CD14-positive monocyte (primary cell): ENCODE data around the gene LENG1. TPM values are rescaled to one million over a fixed set of nuclear protein-coding genes. Genes with fewer than 3 reads are reported as not detected.
A peak's percentile ranks its signal among the peaks of the same experiment; 100 is the strongest.

ENCODE experiments used
- DNase-seq, 3 donors: peaks; one replicate each; pipeline ENCODE4 v3.0.0-alpha.2; 2011 to 2022
- H2AFZ ChIP-seq: 2 replicates; pipeline ENCODE4 v1.6.0; 2012; ENCODE audit warnings: mild to moderate bottlenecking, low read depth, low read length, inconsistent platforms; ENCODE audit not compliant: insufficient read depth, poor library complexity, severe bottlenecking
- H3K27ac ChIP-seq, 2 donors: 1 replicate in 1 of 2; 2 replicates in 1 of 2; pipeline ENCODE4 v1.5.1; 2012 to 2013; ENCODE audit warnings: low read length in 2 of 2, control low read depth in 1 of 2, inconsistent platforms in 1 of 2, low read depth in 1 of 2, mild to moderate bottlenecking in 1 of 2
- H3K27me3 ChIP-seq, 2 donors: one replicate each; pipeline versions ENCODE4 v1.6.0 to v1.6.1; 2011 to 2013; ENCODE audit warnings: low read length in 2 of 2; ENCODE audit not compliant: control insufficient read depth in 2 of 2, insufficient read depth in 2 of 2
- H3K36me3 ChIP-seq, 2 donors: replicated peaks in 1 of 2; 1 replicate in 1 of 2; 2 replicates in 1 of 2; pipeline versions ENCODE4 v1.5.1 to v1.6.1; 2012 to 2013; ENCODE audit warnings: low read length in 2 of 2, control low read depth in 1 of 2, inconsistent platforms in 1 of 2, mild to moderate bottlenecking in 1 of 2; ENCODE audit not compliant: insufficient read depth in 2 of 2, control insufficient read depth in 1 of 2
- H3K4me1 ChIP-seq, 2 donors: 1 replicate in 1 of 2; 2 replicates in 1 of 2; pipeline versions ENCODE4 v1.5.1 to v1.6.1; 2012 to 2013; ENCODE audit warnings: low read length in 2 of 2, control low read depth in 1 of 2, inconsistent platforms in 1 of 2, mild to moderate bottlenecking in 1 of 2, moderate library complexity in 1 of 2; ENCODE audit not compliant: insufficient read depth in 2 of 2, control insufficient read depth in 1 of 2
- H3K4me2 ChIP-seq: replicated peaks from 2 replicates; pipeline ENCODE3; 2012; ENCODE audit warnings: low read length, moderate library complexity, mild to moderate bottlenecking; ENCODE audit not compliant: poor library complexity, severe bottlenecking; ENCODE audit errors: extremely low read depth
- H3K4me3 ChIP-seq, 3 experiments: fragments of 200-600 bp in 1 of 3; sonication (generic) in 1 of 3; replicated peaks in 1 of 3; 1 replicate in 2 of 3; 2 replicates in 1 of 3; pipeline ENCODE4 v1.5.1; 2011 to 2013; ENCODE audit warnings: low read length in 3 of 3, mild to moderate bottlenecking in 3 of 3, control low read depth in 2 of 3, low read depth in 2 of 3, inconsistent platforms in 1 of 3, moderate library complexity in 1 of 3
- H3K79me2 ChIP-seq: 2 replicates; pipeline ENCODE4 v1.6.0; 2012; ENCODE audit warnings: mild to moderate bottlenecking, control low read depth, inconsistent platforms, low read length, moderate library complexity; ENCODE audit not compliant: insufficient read depth
- H3K9ac ChIP-seq: 2 replicates; pipeline ENCODE4 v1.6.0; 2017; ENCODE audit warnings: low read length, mild to moderate bottlenecking; ENCODE audit not compliant: insufficient read depth, poor library complexity, severe bottlenecking
- H3K9me3 ChIP-seq, 2 donors: replicated peaks in 1 of 2; 1 replicate in 1 of 2; 2 replicates in 1 of 2; pipeline versions ENCODE4 v1.5.1 to v1.6.1; 2012 to 2013; ENCODE audit warnings: low read length in 2 of 2, control low read depth in 1 of 2; ENCODE audit not compliant: control insufficient read depth in 1 of 2, insufficient read depth in 1 of 2
- H4K20me1 ChIP-seq: 2 replicates; pipeline ENCODE4 v1.6.0; 2012; ENCODE audit warnings: mild to moderate bottlenecking, low read length, control low read depth, moderate library complexity; ENCODE audit not compliant: insufficient read depth
- H3K27ac Mint-ChIP-seq, 7 donors: one replicate each; pipeline ENCODE4 v1.8.0; 2020; ENCODE audit warnings: mild to moderate bottlenecking in 7 of 7, mixed read lengths in 7 of 7, moderate library complexity in 6 of 7, inconsistent platforms in 2 of 7
- H3K27me3 Mint-ChIP-seq, 3 donors: one replicate each; pipeline ENCODE4 v1.8.0; 2021 to 2022; ENCODE audit warnings: low read depth in 3 of 3, mild to moderate bottlenecking in 3 of 3, mixed read lengths in 3 of 3, moderate library complexity in 3 of 3, inconsistent platforms in 1 of 3
- H3K36me3 Mint-ChIP-seq, 2 donors: one replicate each; pipeline ENCODE4 v1.8.0; 2020; ENCODE audit warnings: mixed read lengths in 2 of 2, inconsistent platforms in 1 of 2, mild to moderate bottlenecking in 1 of 2
- H3K4me1 Mint-ChIP-seq: one replicate; pipeline ENCODE4 v1.8.0; 2020; ENCODE audit warnings: mild to moderate bottlenecking, mixed read lengths
- H3K4me3 Mint-ChIP-seq, 2 donors: one replicate each; pipeline ENCODE4 v1.8.0; 2020; ENCODE audit warnings: mild to moderate bottlenecking in 2 of 2, mixed read lengths in 2 of 2, moderate library complexity in 1 of 2
- H3K9me3 Mint-ChIP-seq, 7 donors: one replicate each; pipeline ENCODE4 v1.8.0; 2020 to 2022; ENCODE audit warnings: mixed read lengths in 7 of 7, mild to moderate bottlenecking in 6 of 7, moderate library complexity in 6 of 7, inconsistent platforms in 2 of 7
- WGBS: methylation state at CpG from one replicate; pipeline ENCODE4 v1.1.5; 2013; ENCODE audit warnings: missing lambda C conversion rate; ENCODE audit not compliant: insufficient coverage; 5-methylcytosine and 5-hydroxymethylcytosine counted together
- intact Hi-C, 2 donors: fragments of 100-400 bp; cut with micrococcal nuclease; formaldehyde crosslinking; loops; one replicate each; pipeline versions ENCODE4 v1.15.0 to v1.15.1; 2023
- polyA plus RNA-seq, 3 donors: library from polyadenylated mRNA; depleted of rRNA in 1 of 3; unstranded in 2 of 3; stranded (reverse) in 1 of 3; fragments of 300-500 nt in 2 of 3; fragments of >200 nt in 1 of 3; fragmentation: Illumina TruSeq in 2 of 3; gene quantifications; 1 replicate in 2 of 3; 2 replicates in 1 of 3; pipeline ENCODE4 v1.2.3, GENCODE V29; 2012 to 2021
- TF ChIP-seq, protein P1 (sequence below): fragments of 200-600 bp; IDR thresholded peaks from one replicate; pipeline ENCODE4 v1.8.0; 2022; ENCODE audit warnings: antibody characterized with exemption, mild to moderate bottlenecking

Gene LENG1
- polyA plus RNA-seq, 3 donors: 3.4 to 5.4 (median 4.2) TPM

DNA sequence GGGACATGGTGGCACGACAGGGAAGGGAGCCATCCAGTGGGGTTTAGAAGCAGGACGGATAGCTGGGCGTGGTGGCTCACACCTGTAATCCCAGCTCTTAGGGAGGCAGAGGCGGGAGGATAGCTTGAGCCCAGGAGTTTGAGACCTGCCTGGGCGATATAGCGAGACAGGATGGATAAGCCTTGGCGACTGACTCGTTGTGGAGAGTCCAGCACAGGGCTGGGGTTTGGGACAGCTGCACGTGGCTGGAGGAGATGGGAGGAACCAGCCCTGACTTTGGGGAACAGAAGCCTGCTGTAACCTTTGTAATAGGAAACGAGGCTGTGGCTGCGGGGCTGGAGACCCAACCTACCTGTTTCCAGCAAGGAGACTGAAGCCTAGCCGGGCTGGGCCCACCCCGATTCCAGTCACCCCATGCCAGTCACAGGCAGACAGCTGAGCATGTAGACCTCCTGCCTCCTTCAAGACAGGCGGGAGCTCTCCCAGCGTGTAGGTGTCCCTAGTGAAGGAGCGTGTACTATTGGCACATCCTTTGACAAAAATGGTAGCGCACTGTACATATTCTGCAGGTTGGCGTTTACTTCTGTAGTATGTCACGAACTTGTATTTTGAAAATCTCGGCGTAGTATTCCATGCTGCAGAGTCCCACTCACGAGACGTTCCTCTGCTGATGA is 8.0 kb downstream of the LENG1 start:
- no peak overlapping the region for H3K9ac ChIP-seq
- no peak overlapping the region for H3K4me3 ChIP-seq
- H3K27ac ChIP-seq: no peak overlapping the region
- H3K9me3 ChIP-seq: no peaks in the 10 kb centered on the region
- H3K4me1 ChIP-seq: no peaks in the 10 kb centered on the region
- H3K9me3 Mint-ChIP-seq: no peaks in the 10 kb centered on the region
- peaks cover 8% of the 10 kb centered on the region for H3K79me2 ChIP-seq
- TF ChIP-seq, protein P1, sequence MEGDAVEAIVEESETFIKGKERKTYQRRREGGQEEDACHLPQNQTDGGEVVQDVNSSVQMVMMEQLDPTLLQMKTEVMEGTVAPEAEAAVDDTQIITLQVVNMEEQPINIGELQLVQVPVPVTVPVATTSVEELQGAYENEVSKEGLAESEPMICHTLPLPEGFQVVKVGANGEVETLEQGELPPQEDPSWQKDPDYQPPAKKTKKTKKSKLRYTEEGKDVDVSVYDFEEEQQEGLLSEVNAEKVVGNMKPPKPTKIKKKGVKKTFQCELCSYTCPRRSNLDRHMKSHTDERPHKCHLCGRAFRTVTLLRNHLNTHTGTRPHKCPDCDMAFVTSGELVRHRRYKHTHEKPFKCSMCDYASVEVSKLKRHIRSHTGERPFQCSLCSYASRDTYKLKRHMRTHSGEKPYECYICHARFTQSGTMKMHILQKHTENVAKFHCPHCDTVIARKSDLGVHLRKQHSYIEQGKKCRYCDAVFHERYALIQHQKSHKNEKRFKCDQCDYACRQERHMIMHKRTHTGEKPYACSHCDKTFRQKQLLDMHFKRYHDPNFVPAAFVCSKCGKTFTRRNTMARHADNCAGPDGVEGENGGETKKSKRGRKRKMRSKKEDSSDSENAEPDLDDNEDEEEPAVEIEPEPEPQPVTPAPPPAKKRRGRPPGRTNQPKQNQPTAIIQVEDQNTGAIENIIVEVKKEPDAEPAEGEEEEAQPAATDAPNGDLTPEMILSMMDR: no peak
- H3K4me1 Mint-ChIP-seq: no peaks in the 10 kb centered on the region
- no peak overlapping the region for H2AFZ ChIP-seq
- peaks cover 82% of the 10 kb centered on the region for H4K20me1 ChIP-seq
- no peak for DNase-seq
- H3K36me3 Mint-ChIP-seq: peaks cover 81 to 94% of the 10 kb centered on the region in 2 donors
- no peak overlapping the region for H3K4me3 Mint-ChIP-seq
- H3K4me2 ChIP-seq: no peak overlapping the region
- H3K27ac Mint-ChIP-seq: peak overlapping the region in 4 of 7 donors; percentile 11 to 64 (median 23)
- H3K27me3 Mint-ChIP-seq: peaks cover 0 to 2% (median 0%) of the 10 kb centered on the region in 3 donors
- 91% methylated on average over 23 of the region's 23 CpGs for WGBS
- peaks cover 92 to 99% of the 10 kb centered on the region in 2 donors for H3K36me3 ChIP-seq
- intact Hi-C loops: no loop called here
- no peaks in the 10 kb centered on the region for H3K27me3 ChIP-seq

DNA sequence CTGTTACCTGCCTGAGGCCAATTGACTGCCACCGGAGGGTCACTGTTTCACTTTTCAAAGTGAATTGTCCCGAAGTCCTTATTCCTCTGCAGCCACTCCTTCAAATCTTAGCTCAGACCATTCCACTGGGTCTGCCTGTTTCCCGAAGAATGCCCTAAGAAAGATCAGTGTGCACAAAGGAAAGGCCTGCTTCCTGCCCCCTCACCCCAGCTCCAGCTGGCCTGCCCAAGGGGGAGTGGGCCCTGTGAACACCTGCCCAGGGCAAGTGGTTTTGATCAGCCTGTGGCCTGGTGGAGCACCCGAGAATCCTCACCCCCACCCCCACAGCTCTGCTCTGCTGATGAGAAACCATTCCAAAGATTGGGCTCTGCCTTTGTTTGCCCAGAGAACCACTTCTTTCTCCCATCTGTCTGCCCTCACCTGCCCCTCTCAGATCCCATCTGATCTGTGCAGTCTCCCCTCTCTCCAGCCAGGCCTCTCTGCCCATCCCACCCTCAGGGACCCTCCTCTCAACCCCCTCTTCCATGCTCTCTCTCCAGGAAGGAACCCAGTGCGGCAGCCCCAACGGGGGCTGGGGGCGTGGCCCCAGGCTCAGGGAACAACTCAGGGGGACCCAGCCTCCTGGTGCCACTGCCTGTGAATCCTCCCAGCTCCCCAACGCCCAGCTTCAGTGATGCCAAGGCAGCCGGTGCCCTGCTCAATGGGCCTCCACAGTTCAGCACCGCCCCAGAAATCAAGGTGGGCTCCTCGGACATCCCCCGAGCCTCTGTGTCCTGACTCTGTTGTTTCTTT is 10.3 kb downstream of the LENG1 start:
- Histone ChIP-seq H3K9ac (no peak overlapping the region), H2AFZ (no peak overlapping the region), H3K9me3 (no peaks in the 10 kb centered on the region), H3K79me2 (no peaks in the 10 kb centered on the region), H3K27me3 (no peaks in the 10 kb centered on the region), H3K4me2 (no peak overlapping the region), H3K36me3 (peaks cover 92 to 99% of the 10 kb centered on the region in 2 donors), H3K4me1 (no peaks in the 10 kb centered on the region), H3K27ac (no peak overlapping the region), H4K20me1 (peaks cover 82% of the 10 kb centered on the region), H3K4me3 (no peak overlapping the region)
- H3K36me3 Mint-ChIP-seq: peaks cover 85 to 95% of the 10 kb centered on the region in 2 donors
- TF ChIP-seq, protein P1: no peak
- DNase-seq: no peak
- H3K9me3 Mint-ChIP-seq: no peaks in the 10 kb centered on the region
- 87% methylated on average over 12 of the region's 12 CpGs for WGBS
- intact Hi-C loops: no loop called here
- H3K4me1 Mint-ChIP-seq: no peaks in the 10 kb centered on the region
- H3K27me3 Mint-ChIP-seq: peaks cover 0 to 2% (median 0%) of the 10 kb centered on the region in 3 donors
- peak overlapping the region in 4 of 7 donors; percentile 4 to 82 (median 56) for H3K27ac Mint-ChIP-seq
- H3K4me3 Mint-ChIP-seq: no peak overlapping the region
